ENCODE measurements around the gene NANOS2.

The NANOS2 gene

DNA sequence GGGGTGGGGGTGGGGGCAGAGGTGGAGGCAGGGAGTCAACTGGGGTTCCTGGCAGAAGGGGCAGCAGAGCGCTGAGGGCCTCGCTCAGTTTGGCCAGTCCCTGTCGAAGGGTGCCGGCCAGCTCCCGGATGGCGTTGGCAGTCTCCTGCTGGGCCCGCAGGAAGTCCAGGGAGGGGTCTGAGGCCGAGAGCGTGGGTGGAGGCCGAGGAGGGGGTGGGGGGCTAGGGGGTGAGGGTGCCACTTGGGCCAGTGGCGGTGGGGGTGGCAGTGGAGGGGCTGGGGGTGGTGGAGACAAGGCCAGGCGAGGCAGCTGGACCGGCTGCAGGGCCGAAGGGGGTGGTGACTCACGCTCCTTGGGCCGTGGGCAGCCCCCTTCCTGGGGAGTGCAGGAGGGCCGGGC, 23.7 kb downstream of the NANOS2 start:
- no peak for DNase-seq

DNA sequence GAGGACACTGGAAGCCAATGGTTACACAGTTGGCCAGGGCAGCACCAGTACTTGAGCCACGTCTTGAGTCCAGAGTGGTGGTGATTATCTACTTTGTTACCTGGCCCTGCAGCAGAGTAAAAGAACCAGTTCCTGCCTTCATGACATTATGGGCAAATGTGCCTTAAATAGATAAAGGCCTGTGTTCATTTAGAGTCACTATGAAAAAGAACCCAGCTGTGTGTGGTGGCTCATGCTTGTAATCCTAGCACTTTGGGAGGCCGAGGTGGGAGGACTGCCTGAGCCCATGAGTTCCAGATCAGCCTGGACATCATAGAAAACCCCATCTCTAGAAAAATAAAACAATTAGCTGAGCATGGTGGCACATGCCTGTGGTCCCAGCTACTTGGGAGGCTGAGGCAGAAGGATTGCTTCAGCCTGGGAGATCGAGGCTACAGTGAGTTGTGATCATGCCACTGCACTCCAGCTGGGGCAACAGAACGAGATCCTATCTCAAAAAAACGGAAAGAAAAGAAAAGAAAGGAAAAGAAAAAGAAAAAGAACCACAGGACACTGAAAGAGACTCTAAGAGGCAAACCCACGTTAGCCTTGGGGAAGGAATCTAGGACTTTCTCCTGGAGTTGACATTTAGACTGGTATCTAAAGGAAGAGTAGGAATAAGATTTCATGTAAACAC, 25.2 kb downstream of the NANOS2 start:
- DNase-seq = no peak

- DNase-seq = no peak
These were observed 27.3 kb downstream of the NANOS2 start for GRCh38 chr19:45887200-45887710.

- DNase-seq = peak; percentile 83
These were observed 28.0 kb downstream of the NANOS2 start for GRCh38 chr19:45886427-45887199.

GRCh38 chr19:45885556-45886426, 28.8 kb downstream of the NANOS2 start, which contains the start of gene IRF2BP1:
Gene IRF2BP1 (minus strand): TSS chr19:45886141. CDS start chr19:45885774, 367 bp downstream.
- DNase-seq = peak; percentile 82

DNA sequence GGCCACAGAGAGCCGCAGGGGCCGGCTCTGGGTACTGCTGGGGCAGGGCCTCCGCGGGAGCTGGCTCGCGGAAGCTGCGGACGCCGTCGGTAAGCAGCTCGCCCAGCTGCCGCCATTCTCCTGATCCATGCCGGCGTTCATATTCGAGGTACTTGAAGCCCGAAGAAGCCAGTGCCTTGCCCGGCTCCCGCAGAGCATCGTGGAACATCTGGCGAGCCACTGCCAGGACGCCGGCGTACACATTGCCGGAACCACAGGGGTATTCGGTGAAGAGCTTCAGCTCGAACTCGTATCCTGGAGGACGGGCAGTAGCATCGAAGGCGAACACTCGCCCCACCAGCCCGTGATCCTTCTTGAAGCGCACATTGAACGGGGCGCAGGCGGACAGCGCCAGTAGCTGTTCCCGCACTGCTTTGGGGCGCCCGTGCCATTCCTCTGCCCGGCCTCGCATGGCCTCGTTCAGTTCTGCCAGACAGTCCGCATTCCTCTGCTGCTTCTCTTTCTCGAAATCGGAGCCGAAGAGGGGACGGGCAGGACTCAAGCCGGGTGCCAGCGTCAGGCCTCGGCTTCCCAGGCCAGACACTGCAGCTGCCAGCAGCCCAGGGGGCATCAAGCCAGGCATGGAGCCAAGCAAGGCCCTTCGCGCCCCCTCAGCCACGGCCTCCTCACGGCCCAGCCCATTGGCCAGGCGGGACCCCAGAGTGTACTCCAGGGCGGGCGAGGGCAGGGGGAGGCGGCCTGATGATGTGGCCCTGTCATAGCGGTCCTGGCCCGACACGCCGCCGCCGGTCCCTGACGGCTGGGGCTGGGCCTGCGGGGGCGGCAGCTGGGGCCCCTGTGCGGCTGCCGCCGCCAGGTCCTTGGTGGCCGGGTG, 29.7 kb downstream of the NANOS2 start:
- DNase-seq = peak; percentile 10

GRCh38 chr19:45883881-45884681, 30.5 kb downstream of the NANOS2 start:
- no peak for DNase-seq

DNA sequence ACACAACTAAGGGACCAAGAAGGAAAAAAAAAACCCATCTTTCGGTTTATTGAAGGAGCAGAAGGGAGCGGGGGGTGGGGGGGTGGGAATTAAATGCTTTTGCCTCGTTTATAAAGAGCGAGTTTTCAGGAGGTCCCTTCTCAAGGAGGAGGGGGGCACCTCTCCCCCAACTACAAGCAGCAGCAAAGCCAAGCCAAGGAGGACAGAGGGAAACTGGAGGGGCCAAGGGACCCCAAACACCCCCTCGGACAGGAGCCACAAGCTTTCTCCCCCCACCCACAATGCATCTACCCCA, 31.0 kb downstream of the NANOS2 start:
- no peak for DNase-seq

GRCh38 chr19:45882652-45883585, 31.7 kb downstream of the NANOS2 start:
- no peak for DNase-seq

DNA sequence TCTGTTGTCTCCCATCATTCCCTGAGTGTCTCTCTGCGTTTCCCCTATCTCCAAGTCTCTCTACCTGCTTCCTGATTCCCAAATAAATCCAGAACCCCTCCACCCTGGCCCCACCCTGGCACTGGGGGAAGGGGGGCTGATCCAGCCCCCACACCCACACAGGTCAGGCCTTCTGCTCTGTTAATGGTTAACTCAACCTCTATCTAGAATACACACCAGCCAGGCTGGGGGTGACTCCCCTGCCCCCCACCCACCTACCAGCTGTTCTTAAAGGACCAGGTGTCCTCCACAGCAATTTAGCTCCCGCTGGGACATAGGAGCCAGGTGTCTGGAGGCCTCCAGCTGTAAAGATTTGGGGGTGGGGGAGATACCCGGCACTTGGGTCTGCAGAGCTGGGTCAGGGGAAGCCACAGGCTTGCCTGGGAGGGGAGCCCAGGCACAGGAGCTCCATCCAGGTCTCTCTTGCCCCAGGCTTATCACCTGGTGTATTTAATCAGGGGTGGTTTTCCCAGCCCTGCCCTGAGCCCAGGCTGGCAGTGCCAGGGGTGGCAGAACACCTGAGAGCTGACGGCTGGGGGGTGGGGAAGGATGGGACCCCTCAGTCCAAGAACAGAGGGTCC, 32.6 kb downstream of the NANOS2 start:
- DNase-seq = no peak

GRCh38 chr19:45881082-45881908, 33.3 kb downstream of the NANOS2 start:
- DNase-seq = no peak

DNA sequence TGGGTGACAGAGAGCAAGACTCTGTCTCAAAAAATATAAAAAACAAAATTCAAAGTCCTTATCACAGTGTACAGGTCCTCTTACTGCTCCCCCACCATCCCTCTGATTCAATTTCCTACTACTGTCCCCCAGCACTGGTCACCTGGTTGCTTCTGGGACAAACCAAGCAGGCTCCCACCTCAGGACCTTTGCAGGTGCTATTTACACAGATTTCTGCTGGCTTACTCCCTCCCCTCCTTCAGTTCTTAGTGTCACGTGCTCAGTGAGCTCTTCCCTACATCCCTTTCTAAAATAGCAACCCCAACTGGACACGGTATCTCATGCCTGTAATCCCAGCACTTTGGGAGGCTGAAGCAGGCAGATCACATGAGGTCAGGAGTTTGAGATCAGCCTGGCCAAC, 34.6 kb downstream of the NANOS2 start:
- DNase-seq = no peak

DNA sequence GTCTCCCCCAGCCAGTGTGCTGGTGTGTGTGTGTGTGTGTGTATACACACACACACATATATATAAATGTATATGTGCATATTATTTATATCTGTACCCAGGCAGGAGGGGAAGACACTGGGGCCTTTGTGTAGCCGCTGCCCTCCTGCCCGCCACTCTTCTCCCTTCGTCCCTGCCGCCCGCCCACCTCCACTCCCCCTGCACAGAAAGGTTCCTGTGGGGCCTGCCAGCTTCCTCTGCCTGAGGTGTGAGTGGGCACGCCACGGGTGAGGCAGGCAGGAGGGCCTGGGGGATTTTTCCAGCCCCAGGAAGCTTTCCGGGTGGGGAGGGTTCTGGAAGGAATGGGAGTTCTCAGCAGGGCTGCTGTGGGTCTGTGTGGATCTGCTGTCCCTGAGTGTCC, 35.5 kb downstream of the NANOS2 start:
- no peak for DNase-seq

GRCh38 chr19:45878043-45878794, 36.4 kb downstream of the NANOS2 start:
- no peak for DNase-seq

- no peak for DNase-seq
These were observed 38.0 kb downstream of the NANOS2 start for GRCh38 chr19:45876411-45877197.

GRCh38 chr19:45876161-45876410, 38.5 kb downstream of the NANOS2 start:
- no peak for DNase-seq

DNA sequence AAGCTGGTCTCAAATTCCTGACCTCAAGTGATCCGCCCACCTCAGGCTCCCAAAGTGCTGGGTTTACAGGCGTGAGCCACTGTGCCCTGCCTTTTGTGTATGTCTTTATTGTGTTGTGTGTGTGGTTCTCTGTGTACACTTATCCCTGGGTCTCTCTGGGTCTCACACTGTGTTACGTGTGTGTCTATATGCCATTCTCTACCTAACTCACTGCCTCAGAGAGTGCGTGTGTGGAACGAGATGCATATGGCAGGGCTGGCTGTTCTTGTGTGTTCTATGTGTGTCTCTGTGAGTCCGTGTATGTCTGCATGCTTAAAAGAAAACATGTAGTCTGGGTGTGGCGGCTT, 40.0 kb downstream of the NANOS2 start:
- no peak for DNase-seq

Measured in DMS79 (cell line).